Coronary artery (tissue), 2 donors: ENCODE measurements around the gene GPR156.

Experiments used
- DNase-seq: peaks from one replicate; pipeline ENCODE4 v3.0.0-alpha.2; 2017; ENCODE audit warnings: low spot score
- H3K27ac ChIP-seq, 2 donors: fragments of 200-600 bp; sonication (generic); one replicate each; pipeline ENCODE4 v1.5.1; 2016 to 2019
- H3K4me3 ChIP-seq: fragments of 200-600 bp; sonication (generic); 2 replicates; pipeline ENCODE4 v1.5.1; 2016; ENCODE audit warnings: mild to moderate bottlenecking, moderate library complexity
- CTCF ChIP-seq: fragments of 200-600 bp; sonication (generic); IDR thresholded peaks from one replicate; pipeline ENCODE4 v1.5.1; 2019; ENCODE audit warnings: antibody characterized with exemption

GPR156 gene

GRCh38 chr3:120214176-120214575 lies 70.8 kb downstream of the GPR156 start:
- Histone ChIP-seq H3K4me3 (no peak overlapping the region), H3K27ac (no peak overlapping the region)
- no peak for TF ChIP-seq CTCF
- no peak for DNase-seq

DNA sequence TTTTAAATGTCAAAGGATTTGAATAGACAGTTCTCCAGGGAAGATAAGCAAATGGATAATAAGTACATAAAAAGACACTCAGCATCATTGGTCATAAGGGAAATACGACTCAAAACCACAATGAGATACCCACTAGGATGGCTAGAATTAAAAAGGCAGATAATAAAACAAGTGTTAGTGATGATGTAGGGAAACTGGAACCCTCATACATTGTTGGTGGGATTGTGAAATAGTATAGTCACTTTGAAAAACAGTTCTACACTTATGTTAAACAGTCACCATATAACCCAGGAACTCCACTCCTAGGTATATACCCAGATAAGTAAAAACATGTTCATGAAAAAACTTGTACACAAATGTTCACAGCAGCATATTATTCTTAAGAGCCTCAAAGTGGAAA lies 72.5 kb downstream of the GPR156 start:
- DNase-seq = no peak
- no peak for TF ChIP-seq CTCF
- no peak overlapping the region for H3K27ac ChIP-seq

GRCh38 chr3:120209425-120209824 lies 75.6 kb downstream of the GPR156 start:
- DNase-seq = no peak
- no peak overlapping the region for H3K27ac ChIP-seq
- TF ChIP-seq CTCF = no peak
- H3K4me3 ChIP-seq = no peak overlapping the region

More for the DNA sequence above, 72.5 kb downstream of the GPR156 start:
- H3K4me3 ChIP-seq = no peak overlapping the region

DNA sequence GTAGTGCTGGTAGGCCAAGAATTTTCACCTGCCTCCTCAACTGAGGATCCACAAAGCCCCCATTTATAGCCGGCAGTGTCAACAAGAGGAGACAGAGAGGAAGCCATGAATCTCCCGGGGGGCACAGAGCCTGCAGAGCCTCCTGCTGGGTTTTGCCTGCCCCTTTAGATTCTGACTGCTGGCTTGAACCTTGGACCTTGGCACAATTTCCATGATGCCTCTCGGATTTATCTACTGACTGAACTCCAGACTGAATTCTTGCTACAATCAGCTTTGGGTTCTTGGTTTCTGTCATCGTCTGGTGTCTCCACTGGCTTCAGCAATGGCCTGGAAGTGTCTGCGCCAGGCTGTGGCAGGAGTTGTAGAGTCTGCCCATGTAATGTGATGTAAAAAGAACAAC lies 80.7 kb downstream of the GPR156 start:
- Histone ChIP-seq H3K4me3 (no peak overlapping the region), H3K27ac (no peak overlapping the region)
- TF ChIP-seq CTCF = no peak
- no peak for DNase-seq

- H3K4me3 ChIP-seq = no peak overlapping the region
- no peak for DNase-seq
- H3K27ac ChIP-seq = peak overlapping the region in 1 of 2 donors; percentile 31
- no peak for TF ChIP-seq CTCF
These were observed 81.4 kb downstream of the GPR156 start for GRCh38 chr3:120203621-120204020.

DNA sequence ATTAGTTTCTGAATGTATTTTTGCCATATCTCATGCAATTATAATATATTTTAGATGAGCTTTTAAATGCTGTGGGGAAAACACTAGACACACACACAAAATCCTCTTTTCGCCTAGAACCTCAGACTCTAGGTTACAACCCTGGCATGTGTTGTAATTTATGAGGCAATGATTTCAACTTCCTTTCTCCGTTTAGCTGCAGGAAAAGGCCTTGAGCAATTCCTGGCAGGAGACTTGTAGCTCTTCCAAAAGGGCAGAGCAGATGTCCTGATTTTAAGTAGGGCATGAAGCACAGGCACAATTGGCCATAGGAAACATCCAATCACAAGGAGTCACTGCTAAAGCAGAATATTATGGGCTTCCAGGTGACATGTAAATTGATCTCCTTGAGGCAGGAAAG lies 82.0 kb downstream of the GPR156 start:
- peak overlapping the region in 1 of 2 donors; percentile 31 for H3K27ac ChIP-seq
- TF ChIP-seq CTCF = no peak
- DNase-seq = no peak

DNA sequence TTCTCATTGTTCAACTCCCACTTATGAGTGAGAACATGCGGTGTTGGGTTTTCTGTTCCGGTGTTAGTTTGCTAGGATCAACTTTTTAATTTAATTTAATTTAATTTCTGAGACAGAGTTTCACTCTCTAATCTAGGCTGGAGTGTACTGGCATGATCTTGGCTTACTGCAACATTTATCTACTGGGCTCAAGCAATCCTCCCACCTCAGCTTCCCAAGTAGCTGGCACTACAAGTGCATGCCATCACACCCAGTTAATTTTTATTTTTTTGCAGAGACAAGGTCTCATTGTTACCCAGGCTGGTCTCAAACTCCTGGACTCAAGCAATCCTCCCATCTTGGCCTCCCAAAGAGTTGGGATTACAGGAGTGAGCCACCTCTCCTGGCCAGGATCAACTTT lies 82.7 kb downstream of the GPR156 start:
- no peak for TF ChIP-seq CTCF
- Histone ChIP-seq H3K4me3 (no peak overlapping the region), H3K27ac (no peak overlapping the region)
- DNase-seq = no peak

More for the DNA sequence above, 82.0 kb downstream of the GPR156 start:
- no peak overlapping the region for H3K4me3 ChIP-seq
